Measurements from ENCODE around the gene OR11A1.
"Not testable (repeated sequence)": the region's sequence is repeated elsewhere in the genome, so short reads cannot be mapped to it uniquely, and the experiment has no call there.

Gene OR11A1

GRCh38 chr6:29439006-29439405, 17.9 kb downstream of the OR11A1 start, which contains the start of gene OR10C1:
TSS of gene OR10C1 (plus strand) at chr6:29439306. CDS start at chr6:29440016, 710 bp downstream.
- Histone ChIP-seq H3K4me1 (no peaks in the 10 kb centered on the region), H3K36me3 (no peaks in the 10 kb centered on the region), H3K4me3 (ENCODE audit: low read depth, low read length) (no peak within 1 kb of the TSS), H3K27me3 (no peaks in the 10 kb centered on the region), H3K9me3 (no peaks in the 10 kb centered on the region)
- no peak for DNase-seq
- TF ChIP-seq CTCF (IDR thresholded peaks at IDR 0.05; ENCODE audit: low read depth, low read length) = no peak

GRCh38 chr6:29436730-29437129, 20.1 kb downstream of the OR11A1 start:
- H3K27me3 ChIP-seq; H3K4me1 ChIP-seq; DNase-seq; H3K4me3 ChIP-seq (ENCODE audit: low read depth, low read length); H3K9me3 ChIP-seq; H3K36me3 ChIP-seq: not testable (repeated sequence)

DNA sequence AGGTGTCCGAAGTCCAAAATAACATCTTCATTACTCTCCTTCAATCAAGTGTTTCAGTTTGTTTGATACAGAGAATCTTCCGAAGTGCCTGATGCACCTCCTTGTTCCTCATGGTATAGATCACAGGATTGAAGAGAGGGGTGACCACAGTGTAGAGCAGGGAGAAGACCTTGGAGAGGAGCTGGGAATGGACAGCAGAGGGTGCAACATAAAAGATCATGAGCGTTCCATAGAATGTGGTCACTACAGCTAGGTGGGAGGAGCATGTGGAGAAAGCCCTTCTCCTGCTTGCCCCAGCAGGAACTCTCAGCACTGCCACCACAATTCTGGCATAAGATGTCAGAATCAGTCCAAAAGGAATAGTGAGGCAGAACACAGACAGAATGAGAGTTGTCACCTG, 30.2 kb downstream of the OR11A1 start:
- no peak for DNase-seq
- Histone ChIP-seq H3K9me3 (no peaks in the 10 kb centered on the region), H3K27me3 (no peaks in the 10 kb centered on the region), H3K36me3 (no peaks in the 10 kb centered on the region), H3K4me3 (ENCODE audit: low read depth, low read length) (no peak overlapping the region), H3K4me1 (no peaks in the 10 kb centered on the region)
- TF ChIP-seq CTCF (IDR thresholded peaks at IDR 0.05; ENCODE audit: low read depth, low read length) = no peak

DNA sequence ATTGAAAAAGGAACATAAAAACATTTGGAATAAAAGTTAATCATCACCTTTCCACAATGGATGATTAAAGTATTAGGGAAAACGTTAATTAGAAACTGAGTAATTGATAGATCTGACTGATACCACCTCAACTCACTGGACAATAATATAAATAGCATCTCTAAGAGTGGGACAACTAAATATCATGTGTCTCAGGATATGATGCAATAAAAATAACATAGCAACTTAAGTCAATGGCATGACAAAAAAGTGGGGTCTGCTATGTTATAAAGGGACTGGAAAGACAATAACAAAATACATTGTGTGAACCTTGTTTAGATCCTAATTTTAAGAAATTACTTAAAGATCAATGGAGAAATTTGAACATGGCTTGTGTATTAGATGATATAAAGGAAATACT, 31.8 kb downstream of the OR11A1 start:
- no peak for DNase-seq
- no peak for TF ChIP-seq CTCF (IDR thresholded peaks at IDR 0.05; ENCODE audit: low read depth, low read length)
- no peaks in the 10 kb centered on the region for H3K9me3 ChIP-seq

DNA sequence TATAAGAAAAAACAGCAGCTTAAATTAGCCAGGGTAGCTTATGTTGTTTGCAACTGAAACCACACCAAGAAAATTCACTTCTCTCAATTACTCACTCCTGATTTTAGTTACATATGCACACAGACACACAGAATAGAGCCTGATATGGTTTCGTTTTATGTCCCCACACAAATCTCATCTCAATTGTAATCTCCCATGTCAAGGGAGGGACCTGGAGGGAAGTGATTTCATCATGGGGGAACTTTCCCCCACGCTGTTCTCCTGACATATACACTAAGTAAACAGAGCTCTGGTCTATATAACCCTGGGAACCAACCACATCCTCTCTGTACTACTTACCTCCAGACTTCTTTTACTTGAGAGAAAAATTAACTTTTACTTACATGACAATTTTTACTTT, 32.3 kb downstream of the OR11A1 start:
- Histone ChIP-seq H3K36me3 (no peaks in the 10 kb centered on the region), H3K4me1 (no peaks in the 10 kb centered on the region), H3K9me3 (no peaks in the 10 kb centered on the region), H3K27me3 (0 out of 2 replicates have a peak, but pooled peaks cover 5% of the 10 kb centered on the region), H3K4me3 (ENCODE audit: low read depth, low read length) (no peak overlapping the region)
- TF ChIP-seq CTCF (IDR thresholded peaks at IDR 0.05; ENCODE audit: low read depth, low read length) = no peak
- no peak for DNase-seq

More for the DNA sequence above, 31.8 kb downstream of the OR11A1 start:
- 0 out of 2 replicates have a peak, but pooled peaks cover 5% of the 10 kb centered on the region for H3K27me3 ChIP-seq
- H3K36me3 ChIP-seq = no peaks in the 10 kb centered on the region
- H3K4me3 ChIP-seq (ENCODE audit: low read depth, low read length) = no peak overlapping the region
- H3K4me1 ChIP-seq = no peaks in the 10 kb centered on the region

DNA sequence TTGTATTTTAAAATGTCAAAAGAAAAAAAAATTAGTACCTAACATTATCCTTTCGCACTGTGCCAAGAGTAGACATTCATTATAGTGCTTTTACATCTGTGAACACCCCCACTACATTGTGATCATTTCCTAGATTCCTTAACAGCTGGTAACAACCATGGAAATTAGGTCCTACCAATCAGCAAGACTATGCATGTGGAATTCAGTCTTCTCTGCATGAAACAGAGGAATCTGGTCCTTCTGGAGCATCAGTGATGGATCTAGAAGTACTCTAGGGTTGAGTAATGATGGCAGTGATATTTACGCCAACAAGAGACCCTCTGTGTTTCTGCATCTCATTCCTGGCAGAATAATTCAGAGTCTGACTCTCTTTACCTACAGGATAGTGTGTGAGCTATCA, 32.7 kb downstream of the OR11A1 start:
- 0 out of 2 replicates have a peak, but pooled peaks cover 5% of the 10 kb centered on the region for H3K27me3 ChIP-seq
- TF ChIP-seq CTCF (IDR thresholded peaks at IDR 0.05; ENCODE audit: low read depth, low read length) = no peak
- no peaks in the 10 kb centered on the region for H3K9me3 ChIP-seq
- no peaks in the 10 kb centered on the region for H3K36me3 ChIP-seq
- no peak overlapping the region for H3K4me3 ChIP-seq (ENCODE audit: low read depth, low read length)
- DNase-seq = no peak
- no peaks in the 10 kb centered on the region for H3K4me1 ChIP-seq

GRCh38 chr6:29419516-29419915, 37.4 kb downstream of the OR11A1 start:
- H3K36me3 ChIP-seq = no peaks in the 10 kb centered on the region
- H3K4me3 ChIP-seq (ENCODE audit: low read depth, low read length) = no peak overlapping the region
- no peak for DNase-seq
- no peaks in the 10 kb centered on the region for H3K9me3 ChIP-seq
- H3K4me1 ChIP-seq = no peaks in the 10 kb centered on the region
- no peak for TF ChIP-seq CTCF (IDR thresholded peaks at IDR 0.05; ENCODE audit: low read depth, low read length)
- 0 out of 2 replicates have a peak, but pooled peaks cover 5% of the 10 kb centered on the region for H3K27me3 ChIP-seq
